Tibial nerve (tissue), 4 donors: ENCODE data around the gene ARHGAP26.

Experiments used
- CTCF ChIP-seq, 5 experiments: fragments of 200-600 bp in 3 of 5; fragments of 450-650 bp in 2 of 5; sonication (generic) in 3 of 5; IDR thresholded peaks; one replicate each; pipeline ENCODE4 v1.5.1; 2016 to 2019; ENCODE audit warnings: antibody characterized with exemption in 5 of 5, mild to moderate bottlenecking in 3 of 5, moderate library complexity in 2 of 5
- EP300 ChIP-seq, 2 donors: sonication (generic); formaldehyde crosslinking; IDR thresholded peaks; one replicate each; pipeline ENCODE4 v1.6.1; 2017; ENCODE audit warnings: antibody characterized with exemption in 2 of 2, mild to moderate bottlenecking in 1 of 2
- POLR2A ChIP-seq, 2 donors: fragments of 450-650 bp; IDR thresholded peaks; one replicate each; pipeline ENCODE4 v1.6.1; 2017; ENCODE audit warnings: antibody characterized with exemption in 2 of 2, mild to moderate bottlenecking in 2 of 2, moderate library complexity in 2 of 2

GRCh38 chr5:143147383-143147782 lies 377.2 kb downstream of the ARHGAP26 start:
- TF ChIP-seq CTCF (IDR thresholded peaks at IDR 0.05) (no peak), POLR2A (IDR thresholded peaks at IDR 0.05) (no peak), EP300 (IDR thresholded peaks at IDR 0.05) (no peak)
